SK-N-SH (cell line): ENCODE measurements around the gene KRTAP9-1. TPM values are rescaled to one million over a fixed set of nuclear protein-coding genes. Genes with fewer than 3 reads are reported as not detected.

ENCODE experiments used
- CTCF ChIA-PET: fragments of 300-600, 350-600 bp; formaldehyde crosslinking; extraction: SDS; loops from one replicate; lab custom pipeline; 2021; lab: Yijun Ruan, JAX
- POLR2A ChIA-PET: fragments of 350-600 bp; sonication (Branson Sonifier 250); formaldehyde crosslinking; extraction: SDS; loops from one replicate; lab custom pipeline; 2020; ENCODE audit warnings: antibody characterized with exemption, inconsistent platforms; lab: Yijun Ruan, JAX
- DNase-seq: peaks from one replicate; pipeline ENCODE4 v3.0.0; 2012
- H2AFZ ChIP-seq: fragments of 200-600 bp; sonication (generic); 2 replicates; pipeline ENCODE4 v1.8.1; 2016; ENCODE audit warnings: antibody characterized with exemption, mild to moderate bottlenecking, low read depth
- H3F3A ChIP-seq: fragments of 200-600 bp; sonication (generic); replicated peaks from 2 replicates; pipeline ENCODE3; 2016; ENCODE audit warnings: antibody characterized with exemption, mild to moderate bottlenecking; ENCODE audit not compliant: insufficient read depth
- H3K27ac ChIP-seq, 2 experiments: fragments of 200-500 bp in 1 of 2; fragments of 200-600 bp in 1 of 2; sonication (Bioruptor generic) in 1 of 2; sonication (generic), shearing (Covaris generic) in 1 of 2; 2 replicates each; pipeline versions ENCODE4 v1.5.1 to v1.6.1; 2014 to 2016; ENCODE audit warnings: low read depth in 2 of 2, inconsistent platforms in 1 of 2, low read length in 1 of 2, mild to moderate bottlenecking in 1 of 2, mixed read lengths in 1 of 2
- H3K27me3 ChIP-seq: fragments of 200-600 bp; sonication (generic), shearing (Covaris generic); 2 replicates; pipeline ENCODE4 v1.6.1; 2016; ENCODE audit warnings: mixed run types; ENCODE audit not compliant: insufficient read depth
- H3K36me3 ChIP-seq, 2 experiments: fragments of 200-500 bp in 1 of 2; fragments of 200-600 bp in 1 of 2; sonication (Bioruptor generic) in 1 of 2; sonication (generic) in 1 of 2; replicated peaks in 1 of 2; 2 replicates each; pipeline versions ENCODE3 to v1.5.1; 2014 to 2016; ENCODE audit warnings: low read length in 1 of 2, mild to moderate bottlenecking in 1 of 2; ENCODE audit not compliant: insufficient read depth in 2 of 2, control insufficient read depth in 1 of 2
- H3K4me1 ChIP-seq, 2 experiments: fragments of 200-500 bp in 1 of 2; fragments of 200-600 bp in 1 of 2; sonication (Bioruptor generic) in 1 of 2; sonication (generic), shearing (Covaris generic) in 1 of 2; 2 replicates each; pipeline versions ENCODE4 v1.5.1 to v1.6.1; 2014 to 2016; ENCODE audit warnings: low read depth in 1 of 2, low read length in 1 of 2, mixed run types in 1 of 2; ENCODE audit not compliant: insufficient read depth in 2 of 2, control insufficient read depth in 1 of 2
- H3K4me2 ChIP-seq: fragments of 200-600 bp; sonication (generic), shearing (Covaris generic); 2 replicates; pipeline ENCODE4 v1.6.1; 2017; ENCODE audit warnings: mixed run types
- H3K4me3 ChIP-seq, 2 experiments: fragments of 200-500 bp in 1 of 2; fragments of 200-600 bp in 1 of 2; sonication (Bioruptor generic) in 1 of 2; sonication (generic), shearing (Covaris generic) in 1 of 2; 2 replicates each; pipeline versions ENCODE4 v1.5.1 to v1.8.1; 2014 to 2016; ENCODE audit warnings: low read depth in 2 of 2, inconsistent platforms in 1 of 2, low read length in 1 of 2, mild to moderate bottlenecking in 1 of 2, mixed read lengths in 1 of 2, moderate library complexity in 1 of 2
- H3K79me2 ChIP-seq: fragments of 200-600 bp; sonication (generic); 2 replicates; pipeline ENCODE4 v1.8.1; 2017; ENCODE audit warnings: mild to moderate bottlenecking; ENCODE audit not compliant: insufficient read depth
- H3K9ac ChIP-seq: fragments of 200-600 bp; sonication (generic); 2 replicates; pipeline ENCODE4 v1.6.1; 2017; ENCODE audit warnings: mixed run types
- H3K9me2 ChIP-seq: fragments of 200-600 bp; sonication (generic); 2 replicates; pipeline ENCODE4 v1.6.1; 2017; ENCODE audit warnings: mixed run types
- H3K9me3 ChIP-seq: fragments of 200-600 bp; sonication (generic); 2 replicates; pipeline ENCODE4 v1.6.1; 2017; ENCODE audit warnings: mixed run types, mild to moderate bottlenecking, moderate library complexity
- H4K20me1 ChIP-seq: fragments of 200-600 bp; sonication (generic); 2 replicates; pipeline ENCODE4 v1.6.1; 2017; ENCODE audit warnings: mild to moderate bottlenecking, mixed run types; ENCODE audit not compliant: insufficient read depth
- CTCF ChIP-seq: fragments of 200-600 bp; sonication (generic); IDR thresholded peaks from 2 replicates; pipeline ENCODE4 v1.6.1; 2017; ENCODE audit warnings: antibody characterized with exemption, mild to moderate bottlenecking, moderate library complexity
- ELF1 ChIP-seq: IDR thresholded peaks from 2 replicates; pipeline ENCODE4 v1.4.0; 2012
- EP300 ChIP-seq, 2 experiments: IDR thresholded peaks; 2 replicates each; pipeline versions ENCODE4 v1.4.0 to v1.6.1; 2012; ENCODE audit warnings: borderline replicate concordance in 1 of 2, low read depth in 1 of 2, low read length in 1 of 2
- FOXJ3 ChIP-seq: sonication (generic); formaldehyde crosslinking; IDR thresholded peaks from 2 replicates; pipeline ENCODE4 v1.5.1; 2020; ENCODE audit warnings: mild to moderate bottlenecking, missing genetic modification reagents
- MEF2A ChIP-seq: IDR thresholded peaks from 2 replicates; pipeline ENCODE4 v1.4.0; 2012; ENCODE audit warnings: low read depth, borderline replicate concordance
- MXI1 ChIP-seq: IDR thresholded peaks from 2 replicates; pipeline ENCODE4 v1.6.1; 2012; ENCODE audit warnings: mild to moderate bottlenecking, low read depth, low read length, improper control_type of control experiment
- NFIC ChIP-seq: IDR thresholded peaks from 2 replicates; pipeline ENCODE4 v1.4.0; 2012; ENCODE audit warnings: borderline replicate concordance
- NRF1 ChIP-seq: IDR thresholded peaks from 2 replicates; pipeline ENCODE4 v1.6.1; 2012; ENCODE audit warnings: low read depth, mild to moderate bottlenecking, low read length
- RAD21 ChIP-seq: IDR thresholded peaks from 2 replicates; pipeline ENCODE4 v1.6.1; 2012; ENCODE audit warnings: mild to moderate bottlenecking, low read length
- RCOR1 ChIP-seq: fragments of 150-350 bp; IDR thresholded peaks from 2 replicates; pipeline ENCODE4 v1.6.1; 2017; ENCODE audit warnings: antibody characterized with exemption, low read length
- RXRA ChIP-seq: IDR thresholded peaks from 2 replicates; pipeline ENCODE4 v1.4.0; 2012; ENCODE audit warnings: low read depth, mild to moderate bottlenecking, borderline replicate concordance
- SIN3A ChIP-seq: IDR thresholded peaks from 2 replicates; pipeline ENCODE4 v1.6.1; 2012; ENCODE audit warnings: low read depth, mild to moderate bottlenecking, low read length, moderate library complexity, borderline replicate concordance
- SMC3 ChIP-seq: IDR thresholded peaks from 2 replicates; pipeline ENCODE4 v1.6.1; 2012; ENCODE audit warnings: low read depth, low read length, improper control_type of control experiment
- TAF1 ChIP-seq: IDR thresholded peaks from 2 replicates; pipeline ENCODE4 v1.6.1; 2012; ENCODE audit warnings: low read depth, mild to moderate bottlenecking, low read length, moderate library complexity, borderline replicate concordance
- TCF12 ChIP-seq: IDR thresholded peaks from 2 replicates; pipeline ENCODE4 v1.4.0; 2012
- USF2 ChIP-seq: fragments of 150-350 bp; IDR thresholded peaks from 2 replicates; pipeline ENCODE4 v1.6.1; 2017; ENCODE audit warnings: antibody characterized with exemption, low read length, low read depth, borderline replicate concordance
- ZBTB33 ChIP-seq: IDR thresholded peaks from 2 replicates; pipeline ENCODE4 v1.4.0; 2012; ENCODE audit warnings: low read depth, borderline replicate concordance
- WGBS: methylation state at CpG from one replicate; pipeline ENCODE4 v1.1.6; 2017; ENCODE audit warnings: low lambda C conversion rate; 5-methylcytosine and 5-hydroxymethylcytosine counted together
- polyA plus RNA-seq, 3 experiments: library from polyadenylated mRNA; depleted of rRNA; stranded (reverse); fragments of >200 nt; gene quantifications; 2 replicates each; pipeline ENCODE4 v1.2.3, GENCODE V29; 2012
- TF ChIP-seq, protein P1 (sequence below): IDR thresholded peaks from 2 replicates; pipeline ENCODE4; 2012

Gene KRTAP9-1
- polyA plus RNA-seq, 1 of the 3 experiments (the other 2 are of a cell fraction) = not detected

GRCh38 chr17:41145261-41145660 lies 44.4 kb upstream of the KRTAP9-1 start:
- no peak for DNase-seq
- Histone ChIP-seq H3K79me2 (no peaks in the 10 kb centered on the region), H3K4me3 (no peak overlapping the region), H3K36me3 (no peaks in the 10 kb centered on the region), H3F3A (no peaks in the 10 kb centered on the region), H3K4me2 (no peak overlapping the region), H3K27ac (no peak overlapping the region), H4K20me1 (no peaks in the 10 kb centered on the region), H3K9me2 (no peaks in the 10 kb centered on the region), H3K4me1 (no peaks in the 10 kb centered on the region), H3K9me3 (0 out of 2 replicates have a peak, but pooled peaks cover 5% of the 10 kb centered on the region), H3K9ac (no peak overlapping the region), H3K27me3 (0 out of 2 replicates have a peak, but pooled peaks cover 4% of the 10 kb centered on the region), H2AFZ (no peak overlapping the region)
- CTCF ChIA-PET = no interaction called here
- POLR2A ChIA-PET = no interaction called here
- TF ChIP-seq FOXJ3 (CRISPR knock-in tag) = no peak
- TF ChIP-seq MEF2A = no peak
- TF ChIP-seq ELF1 = no peak
- TF ChIP-seq SMC3 = no peak
- TF ChIP-seq MXI1 = no peak
- TF ChIP-seq, protein P1, sequence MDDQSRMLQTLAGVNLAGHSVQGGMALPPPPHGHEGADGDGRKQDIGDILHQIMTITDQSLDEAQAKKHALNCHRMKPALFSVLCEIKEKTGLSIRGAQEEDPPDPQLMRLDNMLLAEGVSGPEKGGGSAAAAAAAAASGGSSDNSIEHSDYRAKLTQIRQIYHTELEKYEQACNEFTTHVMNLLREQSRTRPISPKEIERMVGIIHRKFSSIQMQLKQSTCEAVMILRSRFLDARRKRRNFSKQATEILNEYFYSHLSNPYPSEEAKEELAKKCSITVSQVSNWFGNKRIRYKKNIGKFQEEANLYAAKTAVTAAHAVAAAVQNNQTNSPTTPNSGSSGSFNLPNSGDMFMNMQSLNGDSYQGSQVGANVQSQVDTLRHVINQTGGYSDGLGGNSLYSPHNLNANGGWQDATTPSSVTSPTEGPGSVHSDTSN = no peak
- no peak for TF ChIP-seq RCOR1
- TF ChIP-seq SIN3A = no peak
- TF ChIP-seq NFIC = no peak
- TF ChIP-seq RXRA = no peak
- TF ChIP-seq TAF1 = no peak
- TF ChIP-seq RAD21 = no peak
- no peak for TF ChIP-seq NRF1
- TF ChIP-seq TCF12 = no peak
- no peak for TF ChIP-seq CTCF
- no peak for TF ChIP-seq EP300 (IDR thresholded peaks at IDR 0.05; ENCODE audit: borderline replicate concordance in 1 of 2, low read depth in 1 of 2, low read length in 1 of 2)
- no peak for TF ChIP-seq USF2
- no peak for TF ChIP-seq ZBTB33
- WGBS = 9% methylated on average over 2 of the region's 2 CpGs
